A673 (cell line): ENCODE results near the gene C6orf52. TPM values are rescaled to one million over a fixed set of nuclear protein-coding genes. Genes with fewer than 3 reads are reported as not detected.
"Not testable (repeated sequence)": the region's sequence is repeated elsewhere in the genome, so short reads cannot be mapped to it uniquely, and the experiment has no call there.

Experiments
- Bru-seq: library from RNA; stranded (reverse); fragments of 400-500 nt; gene quantifications from one replicate; lab custom pipeline; 2021; lab: Mats Ljungman, UMichigan
- BruChase-seq, 2 experiments: library from RNA; stranded (reverse); fragments of 400-500 nt; gene quantifications; one replicate each; lab custom pipeline; 2021; lab: Mats Ljungman, UMichigan
- BruUV-seq: library from RNA; stranded (reverse); fragments of 400-500 nt; replicated peaks from 2 replicates; lab custom pipeline; 2021; lab: Mats Ljungman, UMichigan
- CTCF ChIA-PET: fragments of 300-600 bp; sonication (Branson Sonifier 250); formaldehyde crosslinking; loops from one replicate; lab custom pipeline; 2022; ENCODE audit warnings: antibody characterized with exemption; lab: Charles Lee
- POLR2A ChIA-PET: fragments of 300-600 bp; sonication (Branson Sonifier 250); formaldehyde crosslinking; loops from one replicate; lab custom pipeline; 2022; ENCODE audit warnings: antibody characterized with exemption; ENCODE audit not compliant: low non-redundant PET; lab: Charles Lee
- DNase-seq: peaks from one replicate; pipeline ENCODE4 v3.0.0-alpha.2; 2015; ENCODE audit warnings: low spot score
- H3K27ac ChIP-seq: fragments of 200-600 bp; sonication (generic); 2 replicates; pipeline ENCODE4 v1.5.1; 2016; ENCODE audit warnings: mixed run types, low read depth, mild to moderate bottlenecking, mixed read lengths, antibody characterized with exemption, low read length; ENCODE audit not compliant: poor library complexity, severe bottlenecking
- H3K27me3 ChIP-seq: fragments of 200-600 bp; sonication (generic); replicated peaks from 2 replicates; pipeline ENCODE4 v1.6.1; 2017; ENCODE audit warnings: mixed run types, low read depth, mild to moderate bottlenecking, mixed read lengths, antibody characterized with exemption, low read length; ENCODE audit not compliant: insufficient read depth, poor library complexity
- H3K36me3 ChIP-seq: fragments of 200-600 bp; sonication (generic); 2 replicates; pipeline ENCODE4 v1.6.1; 2016; ENCODE audit warnings: mixed run types, mild to moderate bottlenecking, mixed read lengths, antibody characterized with exemption, low read length; ENCODE audit not compliant: insufficient read depth, poor library complexity, severe bottlenecking
- H3K4me1 ChIP-seq: fragments of 200-600 bp; sonication (generic); 2 replicates; pipeline ENCODE4 v1.6.1; 2017; ENCODE audit warnings: mixed run types, mild to moderate bottlenecking, mixed read lengths, antibody characterized with exemption, low read length; ENCODE audit not compliant: insufficient read depth, poor library complexity, severe bottlenecking
- H3K4me3 ChIP-seq: fragments of 200-600 bp; sonication (generic); 2 replicates; pipeline ENCODE4 v1.5.1; 2016; ENCODE audit warnings: low read depth, mixed run types, mild to moderate bottlenecking, mixed read lengths, low read length; ENCODE audit not compliant: poor library complexity, severe bottlenecking
- H3K9me3 ChIP-seq: fragments of 200-600 bp; sonication (generic); 2 replicates; pipeline ENCODE4 v1.6.1; 2016; ENCODE audit warnings: mixed run types, low read depth, mild to moderate bottlenecking, mixed read lengths, antibody characterized with exemption, low read length; ENCODE audit not compliant: poor library complexity, severe bottlenecking
- CTCF ChIP-seq: fragments of 300-800, 200-600 bp; sonication (generic); conservative IDR thresholded peaks from 2 replicates; pipeline ENCODE4 v1.5.1; 2017; ENCODE audit warnings: low read depth, mild to moderate bottlenecking, antibody characterized with exemption, low read length, moderate library complexity, mixed read lengths
- EZH2 ChIP-seq: fragments of 200-600 bp; sonication (generic); IDR thresholded peaks from 2 replicates; pipeline ENCODE4 v1.6.1; 2017; ENCODE audit warnings: borderline replicate concordance, low read depth, mild to moderate bottlenecking, mixed read lengths, antibody characterized with exemption, low read length; ENCODE audit not compliant: poor library complexity, severe bottlenecking
- intact Hi-C: fragments of 100-400 bp; cut with micrococcal nuclease; formaldehyde crosslinking; loops from one replicate; pipeline ENCODE4 v1.10.0; 2022; ENCODE audit not compliant: unreplicated experiment
- long read RNA-seq: library from polyadenylated mRNA; stranded (forward); transcript quantifications from one replicate; pipeline ENCODE4 v2.0.0, GENCODE V29; 2022
- total RNA-seq: library from RNA; stranded (reverse); gene quantifications from 2 replicates; pipeline ENCODE4 v1.2.3, GENCODE V29; 2021

Gene C6orf52
- total RNA-seq, result 0.69 and 1.9 TPM in 2 replicates
- Bru-seq, nascent RNA, result percentile 44 among the genes with signal in this experiment
- percentile 26 among the genes with signal in this experiment for BruChase-seq, experiment 1, labeled RNA remaining after a 2-hour chase
- percentile 27 among the genes with signal in this experiment for BruChase-seq, experiment 2, labeled RNA remaining after a 6-hour chase
- long read RNA-seq, partial matches to known transcripts, result 0 of 1 reads
- long read RNA-seq, other reads (novel, unspliced or antisense), result 1 of 1 reads

- Histone ChIP-seq H3K9me3 (no peaks in the 10 kb centered on the region), H3K4me1 (peaks cover 7% of the 10 kb centered on the region), H3K4me3 (peak within 1 kb of the TSS; percentile 66), H3K36me3 (peaks cover 16% of the 10 kb centered on the region), H3K27me3 (no peaks in the 10 kb centered on the region), H3K27ac (peak within 1 kb of the TSS; percentile 99)
- intact Hi-C loops, result no loop called here
- BruUV-seq, result TSS peak; percentile 90
- ChIA-PET POLR2A (interaction anchor here (0.6 to 0.7 kb wide), 3 partner anchors 29 to 168 kb away, joined by 4 to 12 read pairs (median 8); no protein-coding TSS in a partner anchor), CTCF (interaction anchor here (0.5 to 0.6 kb wide), 2 partner anchors 65 to 282 kb away, joined by 3 to 5 read pairs; no protein-coding TSS in a partner anchor)
- TF ChIP-seq CTCF (no peak), EZH2 (no peak)
- peak; percentile 97 for DNase-seq
Observed at GRCh38 chr6:10694302-10695085, at the start of gene C6orf52, which contains the start of gene PAK1IP1. TSS of gene C6orf52 (minus strand) at chr6:10694616. CDS start at chr6:10687550, 7,066 bp downstream. TSS of gene PAK1IP1 (plus strand) at chr6:10694972. CDS start at chr6:10694986, 14 bp downstream.

- ChIA-PET CTCF (no interaction called here), POLR2A (no interaction called here)
- no peaks in the 10 kb centered on the region for H3K27me3 ChIP-seq
- no peaks in the 10 kb centered on the region for H3K4me1 ChIP-seq
- no peak overlapping the region for H3K4me3 ChIP-seq
- H3K27ac ChIP-seq, result no peak overlapping the region
- H3K9me3 ChIP-seq, result no peaks in the 10 kb centered on the region
- intact Hi-C loops, result no loop called here
- BruUV-seq, result no TSS peak
- no peaks in the 10 kb centered on the region for H3K36me3 ChIP-seq
- TF ChIP-seq EZH2 (no peak), CTCF (no peak)
- DNase-seq, result no peak
Observed at GRCh38 chr6:10743515-10743914, 49.1 kb upstream of the C6orf52 start.

- intact Hi-C loops, result no loop called here
- no peaks in the 10 kb centered on the region for H3K9me3 ChIP-seq
- no peak overlapping the region for H3K4me3 ChIP-seq
- POLR2A ChIA-PET, result no interaction called here
- no peak for DNase-seq
- H3K4me1 ChIP-seq, result no peaks in the 10 kb centered on the region
- no peaks in the 10 kb centered on the region for H3K27me3 ChIP-seq
- no peaks in the 10 kb centered on the region for H3K36me3 ChIP-seq
- H3K27ac ChIP-seq, result no peak overlapping the region
- TF ChIP-seq CTCF (no peak), EZH2 (no peak)
- BruUV-seq, result no TSS peak
- CTCF ChIA-PET, result no interaction called here
Observed at GRCh38 chr6:10742251-10742650, 47.8 kb upstream of the C6orf52 start.

GRCh38 chr6:10741643-10742042, 47.2 kb upstream of the C6orf52 start:
- H3K27ac ChIP-seq, BruUV-seq, H3K9me3 ChIP-seq, H3K4me1 ChIP-seq, H3K27me3 ChIP-seq, DNase-seq, intact Hi-C loops, H3K36me3 ChIP-seq, POLR2A ChIA-PET, CTCF ChIA-PET, H3K4me3 ChIP-seq: not testable (repeated sequence)
